Left kidney (tissue), 2 donors: ENCODE data around the gene TJP3. TPM values are rescaled to one million over a fixed set of nuclear protein-coding genes. Genes with fewer than 3 reads are reported as not detected.
A peak's percentile ranks its signal among the peaks of the same experiment; 100 is the strongest.

Experiments
- DNase-seq: peaks from one replicate; pipeline ENCODE4 v3.0.0-alpha.2; 2013
- polyA plus RNA-seq: library from polyadenylated mRNA; unstranded; fragments of 120-200 nt; gene quantifications from one replicate; pipeline ENCODE4 v1.2.1, GENCODE V29; 2013; ENCODE audit not compliant: insufficient read length

The TJP3 gene
- polyA plus RNA-seq, 1 donor: 7.5 TPM

DNA sequence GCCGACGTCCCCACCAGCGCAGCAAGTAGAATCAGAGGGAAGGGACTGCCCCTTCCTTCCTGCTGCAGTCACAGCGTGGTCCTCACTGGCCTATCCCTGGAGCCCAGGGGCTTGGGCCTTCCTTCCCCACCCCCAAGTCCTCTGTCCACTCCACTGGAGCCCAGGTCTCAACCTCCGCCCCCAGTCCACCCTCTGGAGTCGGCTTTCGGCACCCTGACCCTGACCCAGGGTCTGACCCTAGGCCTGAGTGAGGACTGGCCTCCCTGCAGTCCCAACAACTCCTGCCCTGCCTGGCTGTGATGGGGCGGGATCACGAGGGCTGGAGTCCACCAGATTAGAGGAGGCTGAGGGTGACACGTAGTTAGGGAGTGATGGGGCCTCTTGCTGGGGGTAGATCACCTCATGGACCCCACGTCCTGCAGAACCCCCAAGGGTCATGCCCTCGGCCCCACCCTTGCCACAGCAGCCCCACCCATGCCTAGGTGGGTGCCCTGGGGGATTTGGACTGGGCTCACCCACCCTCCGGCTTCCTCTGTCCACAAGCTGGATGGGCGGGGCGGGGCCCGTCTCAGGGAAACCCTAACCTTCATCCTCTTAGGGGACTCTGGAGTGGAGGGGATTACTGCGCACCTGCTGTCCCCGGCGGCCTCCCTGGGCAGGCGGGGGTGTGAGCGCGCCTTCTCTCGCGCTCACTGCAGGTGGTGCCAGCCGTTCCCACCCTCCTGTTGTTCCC is 60.0 kb downstream of the TJP3 start:
- no peak for DNase-seq

DNA sequence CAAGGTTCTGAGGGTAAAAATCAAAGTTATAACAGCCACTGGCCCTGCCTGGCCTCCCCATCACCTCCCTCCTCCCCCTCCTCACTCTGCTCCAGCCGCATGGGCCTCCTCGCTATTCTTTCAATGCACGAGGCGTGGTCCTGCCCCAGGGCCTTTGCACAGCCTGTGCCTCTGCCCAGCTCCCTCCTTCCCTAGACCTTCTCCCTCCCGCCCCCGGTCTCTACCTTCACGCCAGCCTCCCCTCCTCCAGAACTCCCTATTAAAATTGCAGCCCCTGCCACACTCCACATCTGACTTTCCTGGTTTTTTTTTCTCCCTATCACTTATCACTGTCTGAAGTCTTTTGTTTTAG is 60.5 kb downstream of the TJP3 start:
- DNase-seq: no peak

DNA sequence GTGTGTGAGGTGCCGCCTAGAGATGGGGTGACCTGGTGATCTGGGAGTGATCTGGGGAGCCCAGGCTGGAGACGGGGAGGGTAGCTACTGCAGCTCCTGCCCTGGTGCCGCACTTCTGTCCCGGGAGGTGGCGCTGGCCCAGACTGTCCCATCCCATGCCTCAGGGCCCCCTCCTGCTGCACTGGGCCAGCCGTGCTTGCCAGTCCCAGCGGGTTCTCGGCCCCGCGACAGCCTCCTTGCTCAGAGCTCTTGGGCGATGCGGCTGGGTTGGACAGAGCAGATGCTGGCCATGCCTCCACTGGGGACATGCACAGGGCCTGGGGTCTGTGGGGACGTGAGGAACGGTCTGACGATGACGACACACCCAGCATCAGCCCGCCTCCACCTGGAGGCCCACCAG is 61.3 kb downstream of the TJP3 start:
- no peak for DNase-seq

DNA sequence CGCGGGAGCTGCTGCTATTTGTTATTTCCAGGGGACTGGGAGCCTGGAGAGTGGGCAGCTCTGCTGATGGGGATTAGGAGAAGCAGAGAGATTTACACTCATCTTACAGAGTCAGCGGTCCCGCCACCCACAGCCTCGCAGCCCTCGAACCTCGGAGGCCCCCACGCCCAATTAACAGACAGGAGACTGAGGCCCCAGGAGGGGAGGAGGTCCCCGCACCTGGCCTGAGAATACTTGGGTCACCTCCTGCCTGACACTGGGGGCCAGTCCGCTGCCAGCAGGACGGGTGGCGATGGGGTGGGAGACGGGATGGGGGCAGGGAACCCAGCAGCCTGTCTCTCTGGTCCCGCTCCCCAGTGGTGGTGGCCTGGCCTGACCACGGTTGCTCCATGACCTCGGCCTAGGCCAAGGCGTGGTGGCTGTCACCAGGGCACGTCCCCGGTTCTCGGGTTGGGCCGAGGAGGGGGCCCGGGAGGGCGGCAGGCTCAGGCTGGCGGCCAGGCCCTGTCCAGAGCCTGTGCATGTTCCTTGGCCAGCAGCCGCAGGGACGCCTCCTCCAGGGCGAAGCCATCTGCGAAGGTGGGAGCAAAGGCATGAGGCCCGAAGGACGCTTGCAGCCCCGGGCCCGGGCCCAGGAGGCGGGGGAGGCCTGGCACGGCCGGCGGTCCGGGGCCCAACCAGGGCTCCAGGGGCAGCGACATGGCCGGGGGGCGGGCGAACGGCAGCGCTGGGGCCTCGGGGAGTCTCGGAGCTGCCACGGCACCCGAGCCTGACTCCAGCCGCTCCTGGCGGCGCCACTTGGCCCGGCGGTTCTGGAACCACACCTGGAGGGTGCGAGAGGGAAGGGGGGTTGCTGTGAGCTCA is 62.2 kb downstream of the TJP3 start:
- no peak for DNase-seq

DNA sequence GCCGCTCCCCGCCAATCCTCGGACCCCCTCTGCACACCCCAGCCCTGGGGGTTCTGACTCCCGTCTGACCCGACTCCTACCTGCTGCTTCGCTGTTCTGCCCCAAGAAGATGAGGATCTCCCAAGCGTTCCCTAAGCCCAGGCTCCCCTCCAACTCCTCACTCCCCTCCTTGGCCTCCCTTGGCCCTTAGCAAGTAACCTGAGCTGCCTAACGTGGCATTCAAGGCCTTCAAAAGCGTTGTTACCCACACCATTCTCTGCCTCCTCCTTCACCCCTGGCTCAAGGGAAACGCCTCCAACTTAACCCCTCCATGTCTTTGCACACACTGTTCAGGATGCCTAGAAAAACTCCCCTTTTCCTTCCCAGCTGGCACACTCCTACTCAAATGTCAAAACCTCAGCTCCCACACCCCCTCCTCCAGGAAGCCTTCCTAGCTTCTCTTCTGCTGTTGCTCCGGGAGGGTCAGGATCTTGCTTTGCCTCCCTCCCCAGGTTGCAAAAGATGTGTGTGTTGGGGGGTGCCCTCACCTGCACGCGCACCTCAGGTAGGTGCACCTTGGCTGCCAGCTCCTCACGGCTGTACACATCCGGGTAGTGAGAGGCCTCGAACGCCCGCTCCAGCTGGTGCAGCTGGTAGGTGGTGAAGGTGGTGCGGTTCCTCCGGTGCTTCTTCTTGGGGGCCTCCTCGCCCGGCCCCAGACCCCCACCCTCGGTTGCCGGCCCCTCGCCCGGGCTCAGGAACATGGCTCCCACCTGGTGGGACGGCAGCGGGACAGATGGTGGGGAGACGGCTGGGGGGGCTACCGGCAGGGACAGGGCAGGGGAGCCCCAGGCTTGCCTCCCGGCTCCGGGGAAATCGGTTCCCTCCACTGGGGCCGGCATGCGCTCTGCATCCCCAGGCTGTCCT is 63.1 kb downstream of the TJP3 start:
- DNase-seq: no peak

DNA sequence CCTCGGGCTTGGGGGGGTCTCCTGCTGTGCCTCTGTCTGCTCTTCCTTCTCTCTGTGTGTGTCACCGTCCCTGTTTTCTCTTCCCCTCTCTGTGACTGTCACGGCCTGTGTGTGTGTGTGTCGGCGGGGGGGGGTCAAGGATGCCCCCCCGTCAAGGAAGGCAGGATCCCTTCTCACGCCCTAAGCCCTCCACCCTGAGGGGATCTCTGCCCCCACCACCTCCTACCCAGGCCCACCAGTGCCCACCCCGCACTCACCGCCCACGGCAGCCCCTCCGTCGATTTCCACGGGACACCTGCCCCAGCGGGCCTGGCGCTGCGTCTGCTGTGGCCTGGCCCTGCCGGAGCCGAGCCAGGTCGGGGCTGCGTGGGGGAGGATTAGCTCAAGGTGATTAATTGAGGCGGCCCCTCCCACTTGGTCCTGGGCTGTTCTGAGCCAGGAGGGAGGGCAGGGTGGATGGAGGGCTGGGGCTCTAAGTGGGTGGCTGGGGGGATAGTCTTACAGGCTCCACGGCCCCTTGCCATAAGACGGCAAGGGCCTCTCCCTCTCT is 63.8 kb downstream of the TJP3 start, which contains the start of gene RAX2:
Gene RAX2, minus strand, starts transcription at position 323 of the 550 bp plus-strand sequence. CDS start 486 bp downstream, outside the sequence.
- DNase-seq: peak; percentile 60

DNA sequence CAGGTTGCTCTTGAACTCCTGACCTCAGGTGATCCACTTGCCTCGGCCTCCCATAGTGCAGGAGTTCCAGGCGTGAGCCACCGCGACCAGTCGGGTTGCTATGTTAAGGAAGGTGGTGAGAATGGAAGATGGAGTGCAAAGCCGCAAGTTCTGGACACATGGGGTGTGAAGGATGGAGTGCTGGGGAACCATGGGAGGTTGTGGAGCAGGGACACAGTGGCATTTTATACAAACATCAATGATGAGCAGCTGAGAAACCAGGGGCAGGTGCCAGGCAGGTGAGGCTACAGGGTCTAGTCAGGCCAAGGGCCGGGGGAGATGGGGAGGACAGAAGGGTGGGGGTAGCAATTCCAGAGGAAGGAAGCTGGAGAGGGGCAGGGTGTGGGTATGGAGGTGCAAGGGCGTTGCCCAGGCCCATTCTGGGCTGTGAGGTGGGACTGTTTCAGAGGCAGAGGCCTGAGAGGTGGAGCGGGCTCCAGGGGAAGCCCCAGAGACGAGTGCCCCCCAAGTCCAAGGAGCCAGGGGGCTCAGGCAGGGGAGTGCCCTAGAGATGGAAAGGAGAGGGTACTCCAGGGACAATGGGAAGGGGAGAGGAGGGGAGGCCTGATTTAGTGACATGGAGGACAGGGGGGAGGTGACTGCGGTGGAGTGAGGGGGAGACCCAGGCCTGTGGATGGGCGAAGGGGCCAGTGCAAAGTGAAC is 65.8 kb downstream of the TJP3 start:
- DNase-seq: no peak

DNA sequence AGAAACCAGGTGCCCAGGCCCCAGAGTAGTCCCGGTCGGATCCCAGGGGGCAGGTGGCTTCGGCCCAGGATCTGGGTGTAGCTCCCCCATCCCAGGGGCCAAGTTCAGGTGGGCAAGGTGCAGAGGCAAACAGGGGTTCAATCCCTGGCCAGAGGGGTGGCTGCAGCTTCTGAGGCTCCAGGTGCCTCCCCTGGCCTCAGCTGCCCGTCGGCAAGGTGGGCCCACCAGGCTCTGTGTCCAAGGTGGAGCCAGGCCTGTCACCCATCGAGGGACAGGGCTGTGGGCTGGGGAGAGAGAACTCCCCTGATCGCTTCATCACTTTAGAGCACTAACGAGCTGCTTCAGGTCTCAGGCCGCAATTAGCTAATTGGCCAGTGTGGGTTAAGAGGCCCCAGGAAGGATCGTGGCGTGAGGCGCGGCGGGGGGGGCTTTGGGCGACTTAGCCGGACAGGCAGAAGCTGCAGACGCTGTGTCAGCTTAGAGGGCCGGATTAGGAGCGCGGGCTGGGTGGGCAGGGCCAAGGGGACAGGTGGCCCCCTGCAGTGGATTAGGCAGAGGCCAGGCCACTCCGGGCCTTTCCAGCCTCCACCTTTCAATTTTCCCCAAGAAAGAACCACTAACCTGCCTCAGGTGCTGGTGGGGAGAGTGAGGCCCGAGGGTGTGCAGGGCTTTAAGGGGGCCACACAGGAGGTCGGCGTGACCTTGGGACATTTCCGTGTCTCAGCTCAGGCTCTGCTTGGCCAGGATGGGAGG is 66.6 kb downstream of the TJP3 start:
- no peak for DNase-seq

DNA sequence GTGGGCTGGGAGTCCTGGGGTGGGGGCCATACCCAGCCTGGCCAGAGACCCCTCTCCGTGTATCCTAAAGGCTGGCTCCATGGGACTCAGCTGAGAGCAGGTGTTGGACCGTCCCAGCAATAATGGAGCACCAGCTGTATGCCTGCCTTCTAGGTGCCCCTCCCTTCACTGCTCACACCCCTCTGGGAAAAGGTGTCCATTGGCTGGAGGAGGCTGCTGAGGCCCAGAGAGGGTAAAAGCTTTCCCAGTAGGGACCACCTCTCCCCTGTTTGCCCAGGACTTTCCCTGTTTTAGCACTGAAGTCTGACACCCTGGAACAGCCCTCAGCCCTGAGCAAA is 67.2 kb downstream of the TJP3 start:
- no peak for DNase-seq

DNA sequence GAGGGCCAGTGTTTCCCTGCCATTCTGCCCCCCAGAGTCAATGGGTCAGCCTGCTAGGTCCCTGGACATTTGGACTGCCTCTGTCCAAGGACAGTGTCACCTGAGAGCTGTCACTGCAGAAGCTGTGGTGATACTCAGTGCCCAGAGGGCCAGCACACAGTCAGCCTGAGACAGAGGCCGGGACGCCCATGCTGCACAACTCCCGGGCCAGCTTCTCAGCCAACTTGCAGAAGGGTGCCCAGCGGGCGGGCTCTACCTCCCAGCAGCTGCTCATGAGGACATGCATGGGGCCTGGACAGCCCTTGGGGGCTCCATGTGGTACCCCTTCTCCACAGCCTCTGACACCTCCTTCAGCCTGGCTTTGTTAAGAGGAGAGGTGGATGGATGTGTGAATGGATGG is 67.6 kb downstream of the TJP3 start:
- DNase-seq: no peak

DNA sequence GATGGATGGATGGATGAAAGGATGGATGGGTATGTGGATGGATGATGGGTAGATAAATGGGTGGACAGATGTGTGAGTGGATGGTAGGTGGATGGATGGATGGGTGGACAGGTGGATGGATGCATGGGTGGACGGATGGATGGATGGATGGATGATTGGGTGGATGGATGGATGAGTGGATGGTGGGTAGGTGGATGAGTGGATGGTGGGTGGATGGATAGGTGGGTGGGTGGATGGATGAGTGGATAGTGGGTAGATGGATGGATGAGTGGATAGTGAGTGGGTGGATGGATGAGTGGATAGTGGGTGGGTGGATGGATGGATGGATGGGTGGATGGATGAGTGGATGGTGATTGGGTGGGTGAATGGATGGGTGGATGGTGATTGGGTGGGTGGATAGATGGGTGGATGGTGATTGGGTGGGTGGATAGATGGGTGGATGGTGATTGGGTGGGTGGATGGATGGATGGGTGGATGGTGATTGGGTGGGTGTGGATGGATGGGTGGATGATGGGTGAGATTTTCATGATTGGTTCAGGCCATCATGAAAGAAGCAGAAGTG is 68.4 kb downstream of the TJP3 start:
- DNase-seq: no peak

DNA sequence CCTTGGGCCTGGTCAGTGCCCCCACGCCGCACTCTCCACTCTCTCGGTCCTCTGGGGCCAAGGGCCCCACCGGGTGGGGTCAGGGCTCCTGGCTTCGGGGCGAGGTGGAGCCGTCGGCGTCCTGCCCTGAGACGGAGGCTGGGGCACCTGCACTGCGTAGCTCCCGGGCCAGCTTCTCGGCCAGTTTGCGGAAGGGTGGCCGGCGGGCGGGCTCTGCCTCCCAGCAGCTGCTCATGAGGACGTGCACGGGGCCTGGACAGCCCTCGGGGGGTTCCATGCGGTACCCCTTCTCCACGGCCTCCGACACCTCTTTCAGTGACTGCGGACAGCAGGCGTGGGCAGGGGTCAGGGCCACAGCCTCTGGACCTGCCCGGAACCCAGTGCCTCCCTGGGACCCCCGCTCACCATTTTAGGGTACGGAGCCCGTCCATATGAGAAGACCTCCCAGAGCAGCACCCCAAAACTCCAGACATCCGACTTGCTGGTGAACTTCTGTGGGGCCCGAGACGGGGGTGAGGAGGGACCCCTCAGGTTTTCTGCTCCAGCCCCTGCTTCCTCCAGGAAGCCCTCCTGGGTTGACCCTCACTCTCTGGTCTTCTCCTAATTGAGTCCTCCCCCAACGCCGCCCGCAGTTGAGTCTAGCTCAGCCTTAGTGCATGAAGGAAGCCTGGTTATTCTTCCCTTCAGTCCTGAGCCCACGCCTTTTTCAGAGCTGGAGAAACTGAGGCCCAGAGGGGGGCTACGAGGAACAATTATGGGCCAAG is 70.1 kb downstream of the TJP3 start:
- no peak for DNase-seq

DNA sequence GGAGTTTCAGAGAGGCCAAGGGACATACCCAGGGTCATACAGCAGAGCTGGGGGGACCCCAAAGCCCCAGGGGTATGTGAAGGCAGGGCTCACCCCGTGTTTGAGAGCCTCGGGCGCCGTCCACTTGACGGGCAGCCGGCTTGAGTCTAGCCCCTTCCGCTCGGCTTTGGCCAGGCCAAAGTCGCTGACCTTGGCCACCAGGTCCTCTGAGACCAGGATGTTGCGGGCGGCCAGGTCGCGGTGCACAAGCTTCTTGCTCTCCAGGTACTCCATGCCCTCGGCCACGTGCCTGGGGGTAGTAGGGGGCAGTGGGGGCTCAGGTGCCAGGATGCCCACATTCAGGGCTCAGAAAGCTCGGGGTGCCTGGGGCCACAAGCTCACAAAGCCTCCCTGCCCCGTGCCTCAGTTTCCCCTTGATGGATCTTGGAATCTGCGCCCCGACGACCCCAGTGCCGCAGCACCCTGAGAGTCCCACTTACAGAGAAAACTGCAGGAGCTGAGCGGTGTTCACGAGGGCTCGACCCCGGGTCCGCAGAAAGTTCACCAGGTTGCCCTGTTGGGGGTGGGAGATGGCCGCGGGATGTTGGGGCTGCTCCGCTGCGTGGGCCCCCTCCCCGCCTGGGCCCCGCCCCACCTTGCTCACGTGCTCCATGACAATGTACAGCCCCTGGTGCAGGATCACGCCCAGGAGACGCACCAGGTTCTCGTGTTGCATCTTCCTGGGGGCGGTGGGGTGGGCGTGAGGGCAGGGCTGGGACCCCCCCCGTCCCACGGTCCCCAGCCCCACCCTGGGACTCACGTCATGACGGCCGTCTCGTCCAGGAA is 70.9 kb downstream of the TJP3 start:
- DNase-seq: no peak

DNA sequence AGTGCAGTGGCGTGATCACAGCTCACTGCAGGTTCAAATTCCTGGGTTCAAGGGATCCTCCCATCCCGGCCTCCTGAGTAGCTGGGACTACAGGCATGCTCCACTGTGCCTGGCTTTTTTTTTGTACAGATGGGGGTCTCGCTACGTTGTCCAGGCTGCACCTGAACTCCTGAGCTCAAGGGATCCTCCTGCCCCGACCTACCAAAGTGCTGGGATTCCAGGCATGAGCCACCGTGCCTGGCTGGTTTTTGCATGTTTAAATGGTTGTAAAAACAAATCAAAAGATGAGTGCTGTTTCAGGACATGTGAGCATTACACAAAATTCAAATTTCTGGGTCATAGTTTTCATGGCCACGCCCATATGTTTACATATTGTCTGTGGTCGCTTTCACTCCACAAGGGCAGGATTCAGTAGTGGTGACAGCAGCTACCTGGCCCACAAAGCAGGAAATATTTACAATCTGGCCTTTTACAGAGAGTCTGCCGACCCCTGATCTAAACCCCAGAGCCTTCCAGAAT is 72.7 kb downstream of the TJP3 start:
- DNase-seq: no peak

DNA sequence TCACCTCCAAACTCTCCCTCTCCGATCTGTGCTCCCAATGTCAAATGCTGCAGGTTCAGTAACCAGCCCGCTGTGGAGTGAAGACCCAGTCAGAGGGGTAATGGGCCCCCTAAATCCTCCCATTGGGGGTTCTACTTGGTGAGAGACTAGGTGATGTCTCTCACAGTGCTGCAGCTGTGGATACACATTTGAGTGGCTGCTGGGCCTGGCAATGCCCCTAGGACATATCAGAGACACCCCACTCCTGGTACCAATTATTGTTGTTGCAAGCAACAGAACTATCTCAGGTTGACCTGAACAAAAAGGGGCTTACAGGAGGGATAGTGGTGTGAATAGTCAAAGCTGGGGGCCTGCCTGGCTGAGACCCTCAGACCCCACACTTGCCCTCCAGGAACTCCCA is 73.4 kb downstream of the TJP3 start:
- no peak for DNase-seq

DNA sequence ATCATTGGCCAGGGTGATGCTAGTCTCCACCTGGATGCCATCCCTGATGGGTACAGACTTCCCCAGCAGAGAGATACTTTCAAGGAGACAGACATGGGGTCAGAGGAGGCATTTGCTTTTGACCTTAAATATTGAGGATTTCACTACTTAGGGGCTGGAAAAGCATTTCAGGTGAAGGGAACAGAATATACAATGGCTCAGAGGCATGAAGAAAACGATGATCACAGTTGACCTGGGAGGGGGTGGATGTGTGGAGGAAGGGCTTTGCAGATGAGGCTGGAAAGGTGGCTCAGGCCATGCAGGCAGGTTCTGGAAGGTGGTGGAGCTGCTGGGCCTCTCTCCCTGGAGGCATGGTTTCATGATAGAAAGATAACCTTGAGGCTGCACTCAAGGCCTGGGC is 74.1 kb downstream of the TJP3 start:
- DNase-seq: no peak

DNA sequence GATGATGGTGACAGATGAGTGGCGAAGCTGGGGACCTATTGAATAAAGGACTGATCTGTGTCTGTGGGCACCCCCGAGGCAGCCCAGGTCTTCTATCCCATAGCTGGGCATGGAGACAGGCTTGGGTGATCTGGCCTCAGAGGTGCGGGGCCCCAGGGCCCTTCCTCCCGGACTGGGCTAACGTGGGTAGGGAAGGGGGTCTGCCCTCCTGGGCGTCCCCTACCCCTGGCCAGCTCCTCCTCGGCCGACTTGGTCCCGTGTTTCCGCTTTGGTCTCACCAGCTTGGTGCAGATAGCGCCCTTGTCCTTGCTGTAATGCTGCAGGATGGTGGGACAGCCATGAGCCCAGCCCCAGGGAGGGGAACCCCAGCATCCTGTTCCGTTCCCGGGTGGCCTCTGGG is 74.7 kb downstream of the TJP3 start:
- DNase-seq: no peak
